K562 (cell line): ENCODE measurements around the gene HADHB. TPM values are rescaled to one million over a fixed set of nuclear protein-coding genes. Genes with fewer than 3 reads are reported as not detected.

Experiments
- DEAF1 ChIP-seq: fragments of 450-650 bp; formaldehyde crosslinking; IDR thresholded peaks from 2 replicates; pipeline ENCODE4 v1.4.0; 2020; ENCODE audit warnings: mild to moderate bottlenecking, moderate library complexity
- ETV1 ChIP-seq: fragments of 450-650 bp; conservative IDR thresholded peaks from 2 replicates; pipeline ENCODE4 v1.6.1; 2016; ENCODE audit warnings: missing genetic modification characterization, control low read depth, low read depth, missing compliant biosample characterization
- GABPB2 ChIP-seq: fragments of 250-450 bp; sonication (Bioruptor Pico); conservative IDR thresholded peaks from 2 replicates; pipeline ENCODE4 v1.5.1; 2021; ENCODE audit warnings: mild to moderate bottlenecking
- HDAC3 ChIP-seq: fragments of 450-650 bp; IDR thresholded peaks from 2 replicates; pipeline ENCODE4 v1.6.1; 2018; ENCODE audit warnings: borderline replicate concordance, mild to moderate bottlenecking, moderate library complexity; ENCODE audit not compliant: partially characterized antibody
- HMGXB4 ChIP-seq: sonication (generic); formaldehyde crosslinking; IDR thresholded peaks from 2 replicates; pipeline ENCODE4 v1.8.1; 2023; ENCODE audit warnings: mild to moderate bottlenecking, missing genetic modification reagents
- LARP7 ChIP-seq: fragments of 450-650 bp; IDR thresholded peaks from 2 replicates; pipeline ENCODE4 v1.6.1; 2016
- NCOA2 ChIP-seq, 2 experiments: fragments of 450-650 bp; IDR thresholded peaks; 2 replicates each; pipeline ENCODE4 v1.6.1; 2018; ENCODE audit warnings: mild to moderate bottlenecking in 2 of 2, moderate library complexity in 1 of 2; ENCODE audit not compliant: partially characterized antibody in 2 of 2
- NR2C1 ChIP-seq, 2 experiments: fragments of 450-650 bp; IDR thresholded peaks; 2 replicates each; pipeline ENCODE4 v1.6.1; 2017; ENCODE audit warnings: mild to moderate bottlenecking in 2 of 2, antibody characterized with exemption in 1 of 2, inconsistent platforms in 1 of 2, missing compliant biosample characterization in 1 of 2, missing genetic modification characterization in 1 of 2
- ZC3H11A ChIP-seq: IDR thresholded peaks from 2 replicates; pipeline ENCODE4 v1.6.1; 2012; ENCODE audit warnings: low read depth, low read length, improper control_type of control experiment
- ZNF184 ChIP-seq: sonication (generic); formaldehyde crosslinking; IDR thresholded peaks from 2 replicates; pipeline ENCODE4 v1.5.0; 2020; ENCODE audit warnings: missing genetic modification reagents
- ZNF239 ChIP-seq: fragments of 250-450 bp; sonication (Bioruptor Pico); IDR thresholded peaks from 2 replicates; pipeline ENCODE4 v1.4.0; 2020; ENCODE audit warnings: mild to moderate bottlenecking
- ZNF740 ChIP-seq, 3 experiments: fragments of 200-800 bp in 1 of 3; sonication (Bioruptor generic) in 1 of 3; sonication (generic) in 1 of 3; formaldehyde crosslinking in 1 of 3; IDR thresholded peaks; 2 replicates each; pipeline versions ENCODE4 v1.6.1 to v1.8.0; 2016 to 2022; ENCODE audit warnings: mild to moderate bottlenecking in 2 of 3, missing compliant biosample characterization in 2 of 3, missing genetic modification characterization in 2 of 3, missing genetic modification reagents in 1 of 3
- polyA plus RNA-seq, 8 experiments: library from polyadenylated mRNA; depleted of rRNA in 4 of 8; stranded (reverse) in 5 of 8; unstranded in 3 of 8; fragments of >200 nt; fragmentation: Nextera tagmentation in 2 of 8; fragmentation: Illumina TruSeq in 1 of 8; extraction: Ambion mirVana in 2 of 8; extraction: Trizol in 1 of 8; gene quantifications; 2 replicates each; pipeline versions ENCODE4 v1.2.1 to v1.2.3, GENCODE V29; 2011 to 2014; ENCODE audit warnings: inconsistent platforms in 1 of 8, missing spikeins in 1 of 8
- total RNA-seq, 7 experiments: library from RNA; depleted of rRNA in 6 of 7; stranded (reverse); fragments of >200 nt in 6 of 7; fragmentation: Illumina TruSeq in 2 of 7; extraction: Trizol in 2 of 7; gene quantifications; 2 replicates each; pipeline versions ENCODE4 v1.2.1 to v1.2.3, GENCODE V29; 2011 to 2021; ENCODE audit warnings: low replicate concordance in 1 of 7

Gene HADHB
- total and polyA plus RNA-seq, 9 of the 15 experiments (the other 6 are each of a cell fraction or from before 2014, with no cell fraction given): 67.3 to 199 (median 100) TPM

- TF ChIP-seq DEAF1 (CRISPR knock-in tag) (no peak), ETV1 (tag) (no peak; the same call in 1 of the 2 replicates), ZNF184 (CRISPR knock-in tag) (no peak), LARP7 (0 out of 2 replicates have a peak, but pooled peaks have one; percentile 68), HMGXB4 (CRISPR knock-in tag) (no peak), ZNF239 (no peak), NCOA2 (IDR thresholded peaks at IDR 0.05; ENCODE audit: partially characterized antibody in 2 of 2) (no peak), ZC3H11A (no peak), HDAC3 (no peak), GABPB2 (CRISPR knock-in tag) (no peak), ZNF740 (CRISPR knock-in tag; IDR thresholded peaks at IDR 0.05) (no peak), ZNF740 (tag; IDR thresholded peaks at IDR 0.05) (no peak), NR2C1 (IDR thresholded peaks at IDR 0.05) (no peak), NR2C1 (tag; IDR thresholded peaks at IDR 0.05) (no peak)
These were observed 543 bp downstream of the HADHB start (continued) for GRCh38 chr2:26245231-26245732.
